Measurements from ENCODE around the gene CENPV.
"Not testable (repeated sequence)": the region's sequence is repeated elsewhere in the genome, so short reads cannot be mapped to it uniquely, and the experiment has no call there.

Gene CENPV

GRCh38 chr17:16313139-16314090 lies 39.9 kb downstream of the CENPV start:
- no peak for DNase-seq (ENCODE audit: low read depth, low spot score)

GRCh38 chr17:16312061-16312460 lies 41.2 kb downstream of the CENPV start:
- not testable (repeated sequence) for DNase-seq (ENCODE audit: low read depth, low spot score)

- no peak for DNase-seq (ENCODE audit: low read depth, low spot score)
Observed at GRCh38 chr17:16306211-16306610, 47.1 kb downstream of the CENPV start.

- DNase-seq (ENCODE audit: low read depth, low spot score), result no peak
Observed at GRCh38 chr17:16304830-16305229, 48.4 kb downstream of the CENPV start.

GRCh38 chr17:16302856-16303255 lies 50.4 kb downstream of the CENPV start:
- DNase-seq (ENCODE audit: low read depth, low spot score), result no peak

- no peak for DNase-seq (ENCODE audit: low read depth, low spot score)
Observed at GRCh38 chr17:16301963-16302855, 51.1 kb downstream of the CENPV start.

GRCh38 chr17:16300554-16300953 lies 52.7 kb downstream of the CENPV start:
- DNase-seq (ENCODE audit: low read depth, low spot score), result no peak

GRCh38 chr17:16298140-16298662 lies 55.1 kb downstream of the CENPV start:
- no peak for DNase-seq (ENCODE audit: low read depth, low spot score)

GRCh38 chr17:16297367-16298139 lies 55.7 kb downstream of the CENPV start:
- DNase-seq (ENCODE audit: low read depth, low spot score), result no peak

GRCh38 chr17:16296072-16296471 lies 57.2 kb downstream of the CENPV start:
- DNase-seq (ENCODE audit: low read depth, low spot score), result not testable (repeated sequence)

GRCh38 chr17:16294560-16294959 lies 58.7 kb downstream of the CENPV start:
- DNase-seq (ENCODE audit: low read depth, low spot score), result no peak

- no peak for DNase-seq (ENCODE audit: low read depth, low spot score)
Observed at GRCh38 chr17:16293931-16294330, 59.3 kb downstream of the CENPV start.
